ENCODE measurements around the gene MT1G. TPM values are rescaled to one million over a fixed set of nuclear protein-coding genes. Genes with fewer than 3 reads are reported as not detected.
A peak's percentile ranks its signal among the peaks of the same experiment; 100 is the strongest.

Gene MT1G
- total and polyA plus RNA-seq, 4 donors = 152 to 9,444 (median 3,398) TPM

DNA sequence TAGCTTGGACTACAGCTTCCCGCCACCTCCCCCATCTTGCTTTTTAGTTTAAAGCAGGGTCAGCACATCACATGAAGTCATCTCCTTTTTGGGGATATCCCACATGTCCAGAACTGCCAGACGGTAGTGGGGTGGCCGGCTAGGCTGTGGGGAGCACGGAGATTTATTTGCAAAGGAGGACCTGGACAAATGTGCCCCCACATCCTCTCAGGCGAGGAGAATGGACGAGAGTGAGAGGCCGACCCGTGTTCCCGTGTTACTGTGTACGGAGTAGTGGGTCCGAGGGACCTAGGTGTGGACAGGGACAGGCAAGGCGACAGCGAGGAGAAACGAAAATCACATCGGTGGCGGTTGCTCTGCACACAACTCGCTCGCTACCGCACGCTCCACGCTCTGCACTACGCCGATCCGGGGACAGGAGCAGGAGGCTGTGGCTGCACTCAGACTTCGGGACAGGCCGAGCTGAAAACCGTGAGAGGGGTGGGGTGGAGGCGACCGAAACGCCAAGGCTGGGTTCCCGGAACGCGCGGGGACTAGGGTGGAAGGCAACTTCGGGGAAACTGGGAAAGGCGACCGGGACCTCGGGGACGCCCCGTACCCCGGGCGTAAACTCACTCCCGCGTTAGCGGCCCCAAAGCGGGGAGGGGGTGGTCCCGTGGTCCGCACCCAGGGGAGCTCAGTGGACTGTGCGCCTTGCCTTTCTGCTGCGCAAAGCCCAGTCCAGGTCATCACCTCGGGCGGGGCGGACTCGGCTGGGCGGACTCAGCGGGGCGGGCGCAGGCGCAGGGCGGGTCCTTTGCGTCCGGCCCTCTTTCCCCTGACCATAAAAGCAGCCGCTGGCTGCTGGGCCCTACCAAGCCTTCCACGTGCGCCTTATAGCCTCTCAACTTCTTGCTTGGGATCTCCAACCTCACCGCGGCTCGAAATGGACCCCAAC lies 29.8 kb downstream of the MT1G start, which contains the start of gene MT1A:
TSS of gene MT1A (plus strand) at position 853 of the 937 bp plus-strand sequence. CDS start at position 926, 73 bp downstream.
- peak; percentile 75 for DNase-seq (ENCODE audit: low spot score)
- 7% methylated on average over 68 of the region's 68 CpGs for WGBS

DNA sequence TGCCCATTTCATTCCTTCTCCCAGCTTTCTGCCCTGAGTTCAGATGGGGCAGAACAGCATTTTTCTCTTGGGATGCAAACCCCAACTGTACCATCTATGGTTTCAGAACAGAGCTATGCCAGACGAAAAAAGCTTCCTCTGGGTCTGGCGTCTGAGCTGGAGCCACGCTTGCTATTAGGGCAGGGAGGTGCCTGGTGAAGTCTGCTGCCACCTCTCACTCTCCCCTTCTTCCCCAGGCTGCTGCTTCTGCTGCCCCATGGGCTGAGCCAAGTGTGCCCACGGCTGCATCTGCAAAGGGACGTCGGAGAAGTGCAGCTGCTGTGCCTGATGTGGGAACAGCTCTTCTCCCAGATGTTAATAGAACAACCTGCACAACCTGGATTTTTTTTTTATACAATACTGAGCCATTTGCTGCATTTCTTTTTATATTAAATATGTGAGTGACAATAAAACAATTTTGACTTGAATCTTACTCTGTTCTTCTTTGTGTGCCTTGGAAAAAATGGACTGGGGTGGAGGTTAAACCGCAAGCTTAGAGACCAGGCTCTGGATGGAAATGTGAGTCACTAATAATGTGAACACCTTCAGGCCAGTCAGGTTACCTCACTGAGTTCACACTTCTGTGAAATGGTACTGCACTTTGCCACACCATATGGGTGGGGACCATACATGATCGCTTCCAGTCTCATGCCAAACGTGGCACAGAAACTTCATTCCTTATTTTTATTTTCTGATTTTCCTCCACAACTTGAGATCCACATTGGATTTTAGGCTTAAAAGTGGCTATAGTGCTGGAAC lies 31.1 kb downstream of the MT1G start:
- Histone ChIP-seq H3K4me1 (ENCODE audit: control insufficient read depth in 4 of 4, insufficient read depth in 4 of 4, low read length in 3 of 4) (peaks cover 0 to 32% (median 10%) of the 10 kb centered on the region in 4 donors), H3K9me3 (ENCODE audit: control insufficient read depth in 4 of 4, low read length in 3 of 4) (no peaks in the 10 kb centered on the region), H3K4me3 (ENCODE audit: low read depth in 1 of 3, low read length in 3 of 3) (no peak overlapping the region), H3K9ac (ENCODE audit: low read depth in 1 of 2, low read length in 2 of 2) (no peak overlapping the region), H3K36me3 (ENCODE audit: control insufficient read depth in 4 of 4, insufficient read depth in 3 of 4, low read depth in 1 of 4, low read length in 3 of 4) (no peaks in the 10 kb centered on the region), H3K27ac (ENCODE audit: low read depth in 1 of 2, low read length in 2 of 2) (peak overlapping the region in 1 of 2 donors; percentile 87), H3K27me3 (ENCODE audit: control insufficient read depth in 4 of 4, insufficient read depth in 4 of 4, low read length in 3 of 4) (no peaks in the 10 kb centered on the region)
- DNase-seq (ENCODE audit: low spot score) = no peak
- 81% methylated on average over 9 of the region's 9 CpGs for WGBS
- TF ChIP-seq FOXA2 (IDR thresholded peaks at IDR 0.05) (no peak), FOXA1 (IDR thresholded peaks at IDR 0.05) (no peak), SP1 (IDR thresholded peaks at IDR 0.05) (no peak), NR2F2 (IDR thresholded peaks at IDR 0.05) (no peak), MAX (IDR thresholded peaks at IDR 0.05) (no peak), HNF4A (conservative IDR thresholded peaks at IDR 0.05) (no peak), YY1 (IDR thresholded peaks at IDR 0.05) (no peak), RXRA (IDR thresholded peaks at IDR 0.05) (no peak), ZBTB33 (IDR thresholded peaks at IDR 0.05) (no peak)
- TF ChIP-seq, protein P1, sequence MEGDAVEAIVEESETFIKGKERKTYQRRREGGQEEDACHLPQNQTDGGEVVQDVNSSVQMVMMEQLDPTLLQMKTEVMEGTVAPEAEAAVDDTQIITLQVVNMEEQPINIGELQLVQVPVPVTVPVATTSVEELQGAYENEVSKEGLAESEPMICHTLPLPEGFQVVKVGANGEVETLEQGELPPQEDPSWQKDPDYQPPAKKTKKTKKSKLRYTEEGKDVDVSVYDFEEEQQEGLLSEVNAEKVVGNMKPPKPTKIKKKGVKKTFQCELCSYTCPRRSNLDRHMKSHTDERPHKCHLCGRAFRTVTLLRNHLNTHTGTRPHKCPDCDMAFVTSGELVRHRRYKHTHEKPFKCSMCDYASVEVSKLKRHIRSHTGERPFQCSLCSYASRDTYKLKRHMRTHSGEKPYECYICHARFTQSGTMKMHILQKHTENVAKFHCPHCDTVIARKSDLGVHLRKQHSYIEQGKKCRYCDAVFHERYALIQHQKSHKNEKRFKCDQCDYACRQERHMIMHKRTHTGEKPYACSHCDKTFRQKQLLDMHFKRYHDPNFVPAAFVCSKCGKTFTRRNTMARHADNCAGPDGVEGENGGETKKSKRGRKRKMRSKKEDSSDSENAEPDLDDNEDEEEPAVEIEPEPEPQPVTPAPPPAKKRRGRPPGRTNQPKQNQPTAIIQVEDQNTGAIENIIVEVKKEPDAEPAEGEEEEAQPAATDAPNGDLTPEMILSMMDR (IDR thresholded peaks at IDR 0.05; ENCODE audit: low read depth, low read length, missing input control) = no peak

More for the DNA sequence above, 29.8 kb downstream of the MT1G start, which contains the start of gene MT1A:
- TF ChIP-seq, protein P2, sequence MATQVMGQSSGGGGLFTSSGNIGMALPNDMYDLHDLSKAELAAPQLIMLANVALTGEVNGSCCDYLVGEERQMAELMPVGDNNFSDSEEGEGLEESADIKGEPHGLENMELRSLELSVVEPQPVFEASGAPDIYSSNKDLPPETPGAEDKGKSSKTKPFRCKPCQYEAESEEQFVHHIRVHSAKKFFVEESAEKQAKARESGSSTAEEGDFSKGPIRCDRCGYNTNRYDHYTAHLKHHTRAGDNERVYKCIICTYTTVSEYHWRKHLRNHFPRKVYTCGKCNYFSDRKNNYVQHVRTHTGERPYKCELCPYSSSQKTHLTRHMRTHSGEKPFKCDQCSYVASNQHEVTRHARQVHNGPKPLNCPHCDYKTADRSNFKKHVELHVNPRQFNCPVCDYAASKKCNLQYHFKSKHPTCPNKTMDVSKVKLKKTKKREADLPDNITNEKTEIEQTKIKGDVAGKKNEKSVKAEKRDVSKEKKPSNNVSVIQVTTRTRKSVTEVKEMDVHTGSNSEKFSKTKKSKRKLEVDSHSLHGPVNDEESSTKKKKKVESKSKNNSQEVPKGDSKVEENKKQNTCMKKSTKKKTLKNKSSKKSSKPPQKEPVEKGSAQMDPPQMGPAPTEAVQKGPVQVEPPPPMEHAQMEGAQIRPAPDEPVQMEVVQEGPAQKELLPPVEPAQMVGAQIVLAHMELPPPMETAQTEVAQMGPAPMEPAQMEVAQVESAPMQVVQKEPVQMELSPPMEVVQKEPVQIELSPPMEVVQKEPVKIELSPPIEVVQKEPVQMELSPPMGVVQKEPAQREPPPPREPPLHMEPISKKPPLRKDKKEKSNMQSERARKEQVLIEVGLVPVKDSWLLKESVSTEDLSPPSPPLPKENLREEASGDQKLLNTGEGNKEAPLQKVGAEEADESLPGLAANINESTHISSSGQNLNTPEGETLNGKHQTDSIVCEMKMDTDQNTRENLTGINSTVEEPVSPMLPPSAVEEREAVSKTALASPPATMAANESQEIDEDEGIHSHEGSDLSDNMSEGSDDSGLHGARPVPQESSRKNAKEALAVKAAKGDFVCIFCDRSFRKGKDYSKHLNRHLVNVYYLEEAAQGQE (IDR thresholded peaks at IDR 0.05) = peak; percentile 73
- peak; percentile 48 to 52 for TF ChIP-seq RXRA (IDR thresholded peaks at IDR 0.05)
- TF ChIP-seq TAF1 (conservative IDR thresholded peaks at IDR 0.05) = peak; percentile 94
- TF ChIP-seq, protein P1 (IDR thresholded peaks at IDR 0.05; ENCODE audit: low read depth, low read length, missing input control) = no peak
- TF ChIP-seq YY1 (IDR thresholded peaks at IDR 0.05) = peak; percentile 33
- TF ChIP-seq FOXA2 (IDR thresholded peaks at IDR 0.05) = no peak
- peak; percentile 58 to 71 for TF ChIP-seq HNF4A (conservative IDR thresholded peaks at IDR 0.05)
- TF ChIP-seq RAD21 (IDR thresholded peaks at IDR 0.05) = peak in 1 of 2 donors; percentile 24
- TF ChIP-seq MAX (IDR thresholded peaks at IDR 0.05) = no peak
- TF ChIP-seq SP1 (IDR thresholded peaks at IDR 0.05) = peak; percentile 59
- peak; percentile 53 for TF ChIP-seq NR2F2 (IDR thresholded peaks at IDR 0.05)
- Histone ChIP-seq H3K36me3 (ENCODE audit: control insufficient read depth in 4 of 4, insufficient read depth in 3 of 4, low read depth in 1 of 4, low read length in 3 of 4) (no peaks in the 10 kb centered on the region), H3K9ac (ENCODE audit: low read depth in 1 of 2, low read length in 2 of 2) (peak within 1 kb of the TSS; percentile 10 to 11), H3K4me3 (ENCODE audit: low read depth in 1 of 3, low read length in 3 of 3) (peak within 1 kb of the TSS; percentile 49 to 57 (median 55)), H3K4me1 (ENCODE audit: control insufficient read depth in 4 of 4, insufficient read depth in 4 of 4, low read length in 3 of 4) (peaks cover 4 to 32% (median 10%) of the 10 kb centered on the region in 4 donors), H3K9me3 (ENCODE audit: control insufficient read depth in 4 of 4, low read length in 3 of 4) (no peaks in the 10 kb centered on the region), H3K27me3 (ENCODE audit: control insufficient read depth in 4 of 4, insufficient read depth in 4 of 4, low read length in 3 of 4) (no peaks in the 10 kb centered on the region), H3K27ac (ENCODE audit: low read depth in 1 of 2, low read length in 2 of 2) (peak within 1 kb of the TSS; percentile 86 to 87)

Data from liver (tissue), 9 donors.